Duodenal mucosa (tissue), 2 donors: ENCODE measurements around the gene PLCG2.
"Not testable (repeated sequence)": the region's sequence is repeated elsewhere in the genome, so short reads cannot be mapped to it uniquely, and the experiment has no call there.

Experiments
- H3K27ac ChIP-seq: one replicate; pipeline ENCODE4 v1.7.0; 2013; ENCODE audit warnings: low read depth, low read length
- H3K27me3 ChIP-seq, 2 donors: one replicate each; pipeline ENCODE4 v1.7.0; 2013; ENCODE audit warnings: low read length in 2 of 2, control low read depth in 1 of 2; ENCODE audit not compliant: insufficient read depth in 2 of 2, control insufficient read depth in 1 of 2
- H3K36me3 ChIP-seq, 2 donors: one replicate each; pipeline ENCODE4 v1.7.0; 2013; ENCODE audit warnings: low read length in 2 of 2, control low read depth in 1 of 2; ENCODE audit not compliant: insufficient read depth in 2 of 2, control insufficient read depth in 1 of 2
- H3K4me1 ChIP-seq, 2 donors: one replicate each; pipeline ENCODE4 v1.7.0; 2013; ENCODE audit warnings: low read length in 2 of 2, control low read depth in 1 of 2; ENCODE audit not compliant: insufficient read depth in 2 of 2, control insufficient read depth in 1 of 2
- H3K4me3 ChIP-seq, 2 donors: one replicate each; pipeline ENCODE4 v1.7.0; 2013; ENCODE audit warnings: low read length in 2 of 2, low read depth in 1 of 2
- H3K9ac ChIP-seq, 2 donors: one replicate each; pipeline ENCODE4 v1.7.0; 2013; ENCODE audit warnings: low read length in 2 of 2, low read depth in 1 of 2
- H3K9me3 ChIP-seq, 2 donors: one replicate each; pipeline ENCODE4 v1.7.0; 2013; ENCODE audit warnings: low read length in 2 of 2, control low read depth in 1 of 2; ENCODE audit not compliant: control insufficient read depth in 1 of 2

The PLCG2 gene

DNA sequence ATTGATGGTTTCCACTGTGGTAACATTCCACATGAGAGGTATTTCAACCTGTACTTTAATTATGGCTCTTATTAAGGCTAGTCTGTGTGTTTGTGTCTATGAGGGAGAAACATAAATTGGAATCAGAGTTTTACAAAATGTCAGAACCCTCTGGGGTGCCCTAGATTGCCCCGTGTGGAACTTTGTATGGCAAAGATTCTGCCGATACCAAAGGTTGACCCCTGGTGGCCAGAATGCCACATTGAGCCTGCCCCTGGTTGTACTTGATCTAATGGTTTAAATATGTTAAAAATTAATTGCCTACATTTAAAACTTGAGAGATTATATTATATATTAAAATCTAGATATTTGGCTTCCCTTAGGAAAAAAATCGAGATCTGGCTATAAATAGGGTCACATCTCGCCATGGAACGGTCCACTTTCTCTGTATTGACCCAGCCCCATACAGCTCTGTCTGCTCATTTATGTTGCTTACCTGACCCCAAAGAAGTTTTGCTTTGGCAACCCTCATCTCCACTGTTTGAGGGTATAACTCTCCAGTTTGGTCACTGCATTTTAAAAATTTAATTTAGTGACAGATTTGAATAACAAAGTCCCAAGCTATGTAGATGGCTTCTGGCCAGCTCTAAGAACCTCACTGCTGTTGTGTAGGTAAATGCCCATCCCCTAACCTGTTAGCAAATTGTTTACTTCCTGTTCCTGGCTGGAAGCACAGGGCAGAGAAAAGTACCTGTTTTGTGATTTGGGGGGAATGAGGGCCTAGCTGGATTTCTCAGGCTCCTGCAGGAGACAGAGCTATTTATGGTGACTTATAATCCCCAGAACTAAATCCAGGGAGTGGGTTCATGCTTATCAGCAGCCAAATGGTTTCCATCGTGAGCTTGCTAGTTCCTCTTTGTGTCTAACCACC, 95.0 kb downstream of the PLCG2 start:
- H3K36me3 ChIP-seq: peaks cover 0 to 11% of the 10 kb centered on the region in 2 donors
- no peak overlapping the region for H3K4me3 ChIP-seq
- H3K9ac ChIP-seq: no peak overlapping the region
- H3K27me3 ChIP-seq: no peaks in the 10 kb centered on the region
- no peaks in the 10 kb centered on the region for H3K9me3 ChIP-seq
- H3K4me1 ChIP-seq: no peaks in the 10 kb centered on the region
- no peak overlapping the region for H3K27ac ChIP-seq

DNA sequence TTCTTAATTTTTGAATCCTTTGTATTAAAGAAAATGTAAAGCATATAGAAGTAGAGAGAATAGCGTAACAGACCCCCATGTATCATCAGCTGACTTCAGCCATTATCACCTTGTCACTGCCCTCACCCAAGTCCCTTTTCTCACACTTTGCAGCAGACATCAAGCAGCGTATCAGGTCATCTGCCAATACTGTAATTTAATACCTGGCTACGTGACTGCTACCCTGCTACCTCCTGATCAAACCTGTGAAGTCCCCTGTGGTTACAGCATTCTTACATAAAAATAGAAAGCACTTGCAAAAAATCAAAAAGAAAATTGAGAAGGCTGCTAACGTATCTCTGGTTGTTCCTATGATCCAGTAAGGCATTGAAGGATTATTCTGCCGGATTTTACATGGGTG, 96.4 kb downstream of the PLCG2 start:
- Histone ChIP-seq H3K9me3 (no peaks in the 10 kb centered on the region), H3K36me3 (peaks cover 0 to 9% of the 10 kb centered on the region in 2 donors), H3K27me3 (no peaks in the 10 kb centered on the region), H3K4me3 (no peak overlapping the region), H3K27ac (no peak overlapping the region), H3K4me1 (no peaks in the 10 kb centered on the region), H3K9ac (no peak overlapping the region)

DNA sequence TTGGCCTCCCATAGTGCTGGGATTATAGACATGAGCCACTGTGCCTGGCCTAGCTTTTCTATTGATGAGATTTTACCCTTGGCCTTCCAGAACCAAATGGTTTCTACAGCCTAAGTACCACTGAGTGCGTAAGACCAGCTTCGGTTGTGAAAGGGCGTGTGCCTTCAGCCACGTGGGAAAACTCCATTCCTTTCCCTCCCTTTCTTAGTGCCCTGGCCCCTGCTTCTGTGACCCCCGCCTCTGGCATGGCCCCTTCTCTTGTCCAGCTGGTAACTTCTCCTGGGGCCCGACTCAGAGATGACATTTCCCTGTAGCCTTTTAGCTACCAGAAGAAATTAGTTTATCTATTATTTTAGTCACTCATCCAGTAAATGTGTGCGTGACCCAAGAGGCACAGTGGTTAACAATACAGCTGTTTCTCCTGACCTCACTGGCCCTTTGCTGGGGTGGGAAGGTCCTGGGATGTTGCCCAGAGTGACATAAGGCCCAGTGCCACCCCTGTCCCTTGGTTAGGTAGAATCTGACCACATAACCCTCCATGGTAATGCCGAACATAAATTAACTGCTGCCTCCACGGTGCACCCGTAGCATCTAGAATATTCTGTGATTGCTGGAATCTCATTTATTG, 97.3 kb downstream of the PLCG2 start:
- Histone ChIP-seq H3K4me3 (no peak overlapping the region), H3K9ac (no peak overlapping the region), H3K27me3 (no peaks in the 10 kb centered on the region), H3K9me3 (no peaks in the 10 kb centered on the region), H3K4me1 (no peaks in the 10 kb centered on the region), H3K36me3 (peaks cover 0 to 12% of the 10 kb centered on the region in 2 donors), H3K27ac (no peak overlapping the region)

DNA sequence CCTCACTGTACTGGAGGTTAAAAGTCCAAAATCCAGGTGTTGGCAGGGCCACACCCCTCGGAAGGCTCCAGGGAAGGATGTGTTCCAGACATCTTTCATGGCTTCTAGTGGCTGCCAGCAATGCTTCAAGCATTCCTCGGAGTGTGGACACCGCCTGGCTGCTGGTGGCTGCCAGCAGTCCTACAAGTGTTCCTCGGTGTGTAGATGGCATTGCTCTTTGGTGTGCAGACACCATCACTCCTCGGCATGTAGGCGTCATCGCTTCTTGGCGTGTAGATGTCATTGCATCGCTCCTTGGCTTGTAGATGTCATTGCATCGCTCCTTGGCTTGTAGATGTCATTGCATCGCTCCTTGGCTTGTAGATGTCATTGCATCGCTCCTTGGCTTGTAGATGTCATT, 98.4 kb downstream of the PLCG2 start:
- H3K27ac ChIP-seq, H3K9me3 ChIP-seq, H3K4me3 ChIP-seq, H3K4me1 ChIP-seq, H3K9ac ChIP-seq, H3K27me3 ChIP-seq: not testable (repeated sequence)
- peaks cover 4 to 18% of the 10 kb centered on the region in 2 donors for H3K36me3 ChIP-seq

DNA sequence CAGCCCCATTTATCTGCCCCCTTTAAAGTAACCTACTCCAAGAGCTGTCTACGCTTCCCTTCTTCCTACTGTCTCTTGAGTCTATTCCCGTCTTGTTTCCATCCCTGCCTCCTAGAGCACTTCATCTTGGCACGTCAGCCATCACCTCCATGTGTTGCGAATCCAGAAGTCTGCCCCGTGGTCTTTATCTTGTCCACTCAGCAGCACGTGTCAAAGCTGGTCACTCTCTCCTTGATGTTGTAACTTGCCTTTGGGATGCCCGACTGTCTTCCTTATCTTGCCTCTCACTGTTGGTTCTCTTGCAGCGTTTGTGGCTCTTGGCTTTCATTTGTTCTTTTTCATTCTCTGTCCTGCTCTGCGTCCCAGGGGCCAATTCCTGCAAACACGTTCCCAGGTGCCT, 99.4 kb downstream of the PLCG2 start:
- H3K9me3 ChIP-seq: no peaks in the 10 kb centered on the region
- no peak overlapping the region for H3K27ac ChIP-seq
- no peaks in the 10 kb centered on the region for H3K27me3 ChIP-seq
- peaks cover 4 to 23% of the 10 kb centered on the region in 2 donors for H3K36me3 ChIP-seq
- no peaks in the 10 kb centered on the region for H3K4me1 ChIP-seq
- no peak overlapping the region for H3K4me3 ChIP-seq
- no peak overlapping the region for H3K9ac ChIP-seq

DNA sequence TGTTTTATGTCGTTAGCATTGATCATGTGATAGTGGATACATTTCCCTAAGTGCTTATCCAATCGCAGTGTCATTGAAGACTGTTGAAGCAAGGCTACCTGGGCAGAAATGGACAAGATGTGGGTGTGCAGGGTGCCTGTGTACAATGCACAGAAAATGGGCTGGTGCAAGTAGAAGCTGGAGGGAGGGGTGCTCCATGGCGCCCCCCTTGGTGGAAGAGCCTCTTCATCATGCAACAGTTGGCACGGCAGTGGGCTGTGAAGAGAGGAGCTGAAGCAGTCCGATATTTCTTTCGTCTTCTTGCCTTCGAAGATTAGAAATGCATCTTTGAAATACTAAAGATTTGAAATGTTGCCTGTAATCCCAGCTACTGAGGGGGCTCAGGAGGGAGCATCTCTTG, 100.5 kb downstream of the PLCG2 start:
- Histone ChIP-seq H3K27ac (no peak overlapping the region), H3K27me3 (no peaks in the 10 kb centered on the region), H3K36me3 (peaks cover 4 to 26% of the 10 kb centered on the region in 2 donors), H3K9ac (no peak overlapping the region), H3K4me3 (no peak overlapping the region), H3K9me3 (no peaks in the 10 kb centered on the region), H3K4me1 (no peaks in the 10 kb centered on the region)

DNA sequence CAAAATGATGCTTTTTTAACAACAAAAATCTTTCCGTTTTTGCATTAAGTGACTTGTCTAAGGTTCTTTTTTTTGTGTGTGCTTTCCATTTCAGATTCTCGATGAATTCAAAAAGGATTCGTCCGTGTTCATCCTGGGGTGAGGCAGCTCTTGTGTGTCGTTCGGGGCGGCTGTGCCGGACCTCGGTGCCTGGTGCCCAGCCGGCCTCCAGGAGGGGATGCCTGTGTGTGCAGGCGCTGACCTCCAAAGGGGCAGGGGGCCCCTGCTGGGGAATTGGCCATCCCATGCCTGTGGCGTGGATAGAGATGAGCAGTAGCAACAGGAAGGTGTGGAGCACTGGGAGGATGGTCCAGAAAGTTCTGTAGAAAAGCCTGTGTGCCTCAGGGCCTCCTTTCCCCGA, 101.7 kb downstream of the PLCG2 start:
- Histone ChIP-seq H3K27ac (no peak overlapping the region), H3K27me3 (no peaks in the 10 kb centered on the region), H3K4me3 (no peak overlapping the region), H3K36me3 (peaks cover 4 to 26% of the 10 kb centered on the region in 2 donors), H3K9me3 (no peaks in the 10 kb centered on the region), H3K4me1 (no peaks in the 10 kb centered on the region), H3K9ac (no peak overlapping the region)

DNA sequence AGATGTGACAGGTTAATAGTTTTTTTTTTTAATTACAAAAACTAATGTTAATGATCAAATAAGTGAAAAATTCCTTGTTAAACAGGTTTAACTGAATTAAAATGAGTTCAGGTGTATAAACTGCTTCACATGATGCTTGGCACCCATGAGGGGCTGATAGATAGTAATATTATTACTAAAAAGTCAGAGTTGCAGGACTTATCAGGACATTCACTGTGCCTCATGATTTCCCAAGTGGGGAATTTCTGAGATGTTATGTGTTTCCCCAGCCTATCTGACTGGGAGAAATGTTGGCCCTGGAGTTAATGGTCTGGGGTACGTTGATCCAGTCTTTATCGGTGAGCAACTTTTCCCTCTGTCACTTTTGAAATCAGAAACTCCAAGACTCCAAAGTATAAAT, 102.1 kb downstream of the PLCG2 start:
- no peak overlapping the region for H3K27ac ChIP-seq
- no peak overlapping the region for H3K9ac ChIP-seq
- no peaks in the 10 kb centered on the region for H3K4me1 ChIP-seq
- H3K27me3 ChIP-seq: no peaks in the 10 kb centered on the region
- H3K36me3 ChIP-seq: peaks cover 4 to 26% of the 10 kb centered on the region in 2 donors
- no peak overlapping the region for H3K4me3 ChIP-seq
- no peaks in the 10 kb centered on the region for H3K9me3 ChIP-seq

DNA sequence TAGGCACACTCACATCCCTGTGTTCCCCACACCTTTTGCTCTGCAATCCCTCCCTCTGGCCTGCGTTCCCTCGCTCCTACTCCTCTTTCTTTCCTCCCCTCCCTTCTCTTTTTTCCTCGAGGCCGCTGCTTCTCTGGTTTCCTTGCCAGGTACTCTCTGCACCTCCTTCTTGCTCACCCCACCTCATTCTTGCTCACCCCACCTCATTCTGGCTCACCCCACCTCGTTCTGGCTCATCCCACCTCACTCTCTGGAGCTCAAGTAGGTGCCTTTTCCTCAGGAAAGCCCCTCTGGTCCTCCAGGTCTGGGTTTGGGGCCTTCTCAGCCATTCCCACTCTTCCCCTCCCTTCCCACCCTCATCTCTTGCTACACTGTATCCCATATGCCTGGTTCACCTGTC, 103.5 kb downstream of the PLCG2 start:
- Histone ChIP-seq H3K4me1 (no peaks in the 10 kb centered on the region), H3K36me3 (peaks cover 4 to 26% of the 10 kb centered on the region in 2 donors), H3K9ac (no peak overlapping the region), H3K27ac (no peak overlapping the region), H3K27me3 (no peaks in the 10 kb centered on the region), H3K9me3 (no peaks in the 10 kb centered on the region), H3K4me3 (no peak overlapping the region)

DNA sequence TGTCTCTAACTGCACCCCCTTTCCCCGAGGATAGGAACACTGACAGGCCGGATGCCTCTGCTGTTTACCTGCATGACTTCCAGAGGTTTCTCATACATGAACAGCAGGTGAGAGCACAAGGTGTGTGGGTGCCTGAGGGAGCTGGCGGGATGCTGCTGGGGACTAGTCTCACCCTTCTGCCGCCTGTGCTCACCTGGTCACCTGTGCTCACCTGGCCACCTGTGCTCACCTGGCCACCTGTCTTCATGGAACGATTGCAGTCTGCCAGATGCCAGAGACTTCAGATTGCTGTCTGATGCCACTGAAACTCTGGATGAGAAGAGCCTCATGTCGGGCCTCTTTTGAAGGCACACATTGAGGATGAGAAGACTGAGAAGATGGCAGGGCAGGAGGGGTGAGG, 104.1 kb downstream of the PLCG2 start:
- Histone ChIP-seq H3K36me3 (peaks cover 4 to 26% of the 10 kb centered on the region in 2 donors), H3K4me3 (no peak overlapping the region), H3K27me3 (no peaks in the 10 kb centered on the region), H3K27ac (no peak overlapping the region), H3K4me1 (no peaks in the 10 kb centered on the region), H3K9me3 (no peaks in the 10 kb centered on the region), H3K9ac (no peak overlapping the region)
